GM12875 (cell line): Measurements from ENCODE around the gene TENM3.

Source experiments
- H3K4me3 ChIP-seq: one replicate; pipeline ENCODE4 v1.5.1; 2011; ENCODE audit warnings: low read depth, low read length, control low read depth
- CTCF ChIP-seq: IDR thresholded peaks from 2 replicates; pipeline ENCODE4 v1.5.1; 2011; ENCODE audit warnings: low read depth, mild to moderate bottlenecking, control low read depth, inconsistent platforms, low read length, moderate library complexity, borderline replicate concordance; ENCODE audit not compliant: insufficient read depth

The TENM3 gene

GRCh38 chr4:182786991-182787390, 543.8 kb downstream of the TENM3 start:
- TF ChIP-seq CTCF, result no peak
- no peak overlapping the region for H3K4me3 ChIP-seq

GRCh38 chr4:182788201-182788600, 545.0 kb downstream of the TENM3 start:
- no peak overlapping the region for H3K4me3 ChIP-seq
- no peak for TF ChIP-seq CTCF

- H3K4me3 ChIP-seq, result no peak overlapping the region
- no peak for TF ChIP-seq CTCF
These were observed 546.3 kb downstream of the TENM3 start for GRCh38 chr4:182789529-182789928.

GRCh38 chr4:182795446-182796238, 552.4 kb downstream of the TENM3 start:
- no peak overlapping the region for H3K4me3 ChIP-seq
- no peak for TF ChIP-seq CTCF

GRCh38 chr4:182799515-182800215, 556.5 kb downstream of the TENM3 start:
- no peak overlapping the region for H3K4me3 ChIP-seq
- TF ChIP-seq CTCF, result no peak

GRCh38 chr4:182800216-182800515, 557.0 kb downstream of the TENM3 start:
- H3K4me3 ChIP-seq, result no peak overlapping the region
- TF ChIP-seq CTCF, result no peak

- no peak overlapping the region for H3K4me3 ChIP-seq
- TF ChIP-seq CTCF, result no peak
These were observed 558.4 kb downstream of the TENM3 start for GRCh38 chr4:182801636-182802035.
